Endothelial cell of umbilical vein (primary cell): ENCODE results near the gene ZKSCAN2. TPM values are rescaled to one million over a fixed set of nuclear protein-coding genes. Genes with fewer than 3 reads are reported as not detected.

ENCODE experiments used
- BruUV-seq: library from RNA; stranded (reverse); fragments of 400-500 nt; replicated peaks from 2 replicates; lab custom pipeline; 2021; lab: Mats Ljungman, UMichigan
- CTCF ChIA-PET: fragments of 300-600, 350-600 bp; sonication (Branson Sonifier 250); formaldehyde crosslinking; loops from one replicate; lab custom pipeline; 2021; ENCODE audit warnings: antibody characterized with exemption, inconsistent platforms; lab: Charles Lee
- POLR2A ChIA-PET: fragments of 300-600, 350-600 bp; sonication (Branson Sonifier 250); formaldehyde crosslinking; loops from one replicate; lab custom pipeline; 2021; ENCODE audit warnings: antibody characterized with exemption, inconsistent platforms; lab: Charles Lee
- DNase-seq: peaks from one replicate; pipeline ENCODE4 v3.0.0-alpha.2; 2011; ENCODE audit warnings: low read depth, low spot score
- FAIRE-seq: peaks from 2 replicates; lab custom pipeline; 2011; peaks lifted over from hg19 to GRCh38; lab: Jason Lieb, UNC
- H2AFZ ChIP-seq: 2 replicates; pipeline ENCODE4 v1.6.0; 2012; ENCODE audit warnings: low read depth, low read length, control low read depth, inconsistent platforms
- H3K27ac ChIP-seq: 2 replicates; pipeline ENCODE4 v1.5.1; 2011; ENCODE audit warnings: low read depth, mild to moderate bottlenecking, control low read depth, low read length, moderate library complexity; ENCODE audit not compliant: insufficient read depth
- H3K27me3 ChIP-seq, 2 experiments: 2 replicates each; pipeline versions ENCODE4 v1.6.0 to v1.6.1; 2011; ENCODE audit warnings: low read length in 2 of 2, mixed read lengths in 1 of 2; ENCODE audit not compliant: control insufficient read depth in 2 of 2, insufficient read depth in 2 of 2
- H3K36me3 ChIP-seq, 2 experiments: 2 replicates in 1 of 2; 3 replicates in 1 of 2; pipeline ENCODE4 v1.5.1; 2011; ENCODE audit warnings: low read length in 2 of 2, mild to moderate bottlenecking in 1 of 2, moderate library complexity in 1 of 2; ENCODE audit not compliant: control insufficient read depth in 2 of 2, insufficient read depth in 2 of 2; ENCODE audit errors: extremely low read depth in 1 of 2
- H3K4me1 ChIP-seq: 3 replicates; pipeline ENCODE4 v1.5.1; 2011; ENCODE audit warnings: mild to moderate bottlenecking, low read length; ENCODE audit not compliant: control insufficient read depth, insufficient read depth; ENCODE audit errors: extremely low read depth
- H3K4me2 ChIP-seq: 2 replicates; pipeline ENCODE4 v1.6.1; 2011; ENCODE audit warnings: low read length, control low read depth, mixed read lengths; ENCODE audit not compliant: insufficient read depth
- H3K4me3 ChIP-seq, 3 experiments: fragments of 200-600 bp in 1 of 3; sonication (generic), shearing (Covaris generic) in 1 of 3; replicated peaks in 1 of 3; 2 replicates each; pipeline ENCODE4 v1.5.1; 2011 to 2016; ENCODE audit warnings: control low read depth in 3 of 3, low read length in 3 of 3, mild to moderate bottlenecking in 2 of 3, inconsistent platforms in 1 of 3, low read depth in 1 of 3, moderate library complexity in 1 of 3; ENCODE audit not compliant: insufficient read depth in 1 of 3
- H3K79me2 ChIP-seq: 2 replicates; pipeline ENCODE4 v1.6.0; 2012; ENCODE audit warnings: low read length, inconsistent platforms; ENCODE audit not compliant: control insufficient read depth, insufficient read depth
- H3K9ac ChIP-seq: replicated peaks from 2 replicates; pipeline ENCODE3; 2011; ENCODE audit warnings: low read length, control low read depth; ENCODE audit not compliant: insufficient read depth; ENCODE audit errors: extremely low read depth
- H3K9me1 ChIP-seq: replicated peaks from 3 replicates; pipeline ENCODE4 v1.6.0; 2011; ENCODE audit warnings: mild to moderate bottlenecking, low read length; ENCODE audit not compliant: control insufficient read depth, insufficient read depth; ENCODE audit errors: extremely low read depth
- H3K9me3 ChIP-seq: replicated peaks from 2 replicates; pipeline ENCODE4 v1.5.1; 2012; ENCODE audit warnings: low read length, inconsistent platforms; ENCODE audit not compliant: control insufficient read depth, insufficient read depth
- H4K20me1 ChIP-seq: replicated peaks from 2 replicates; pipeline ENCODE3; 2011; ENCODE audit warnings: mild to moderate bottlenecking, low read length; ENCODE audit not compliant: control insufficient read depth, insufficient read depth; ENCODE audit errors: extremely low read depth
- CTCF ChIP-seq, 2 donors: IDR thresholded peaks; 1 replicate in 1 of 2; 2 replicates in 1 of 2; pipeline ENCODE4 v1.5.1; 2011; ENCODE audit warnings: low read length in 2 of 2, mild to moderate bottlenecking in 2 of 2, moderate library complexity in 2 of 2, control low read depth in 1 of 2, inconsistent platforms in 1 of 2, low read depth in 1 of 2; ENCODE audit not compliant: insufficient read depth in 1 of 2; ENCODE audit errors: extremely low read depth in 1 of 2
- EZH2 ChIP-seq: IDR thresholded peaks from 2 replicates; pipeline ENCODE4 v1.6.1; 2012; ENCODE audit warnings: borderline replicate concordance, low read depth, mild to moderate bottlenecking, moderate library complexity, low read length, inconsistent platforms; ENCODE audit not compliant: severe bottlenecking
- FOS ChIP-seq: IDR thresholded peaks from 2 replicates; pipeline ENCODE4 v1.6.1; 2011; ENCODE audit warnings: mild to moderate bottlenecking, low read length, moderate library complexity, borderline replicate concordance; ENCODE audit not compliant: insufficient read depth
- GATA2 ChIP-seq: IDR thresholded peaks from 2 replicates; pipeline ENCODE4 v1.7.0; 2011; ENCODE audit warnings: low read depth, mild to moderate bottlenecking, moderate library complexity, mixed read lengths, low read length; ENCODE audit not compliant: insufficient read length, insufficient read depth
- JUN ChIP-seq: IDR thresholded peaks from 2 replicates; pipeline ENCODE4 v1.6.1; 2011; ENCODE audit warnings: borderline replicate concordance, low read depth; ENCODE audit not compliant: insufficient read length, insufficient read depth
- MAX ChIP-seq: IDR thresholded peaks from 2 replicates; pipeline ENCODE4 v1.6.1; 2011; ENCODE audit not compliant: insufficient read depth, insufficient read length
- MYC ChIP-seq: IDR thresholded peaks from one replicate; pipeline ENCODE4 v1.6.1; 2011; ENCODE audit warnings: mild to moderate bottlenecking, low read depth, low read length
- POLR2A ChIP-seq: IDR thresholded peaks from 2 replicates; pipeline ENCODE4 v1.6.1; 2012; ENCODE audit warnings: low read depth, mild to moderate bottlenecking, control low read depth, low read length
- POLR2AphosphoS5 ChIP-seq: IDR thresholded peaks from 2 replicates; pipeline ENCODE4 v1.6.1; 2012; ENCODE audit warnings: low read depth, mild to moderate bottlenecking, control low read depth, low read length, moderate library complexity; ENCODE audit not compliant: insufficient read depth
- dilution Hi-C: fragments of 300-500 bp; cut with MboI; formaldehyde crosslinking; loops from one replicate; pipeline ENCODE4 v1.15.0; 2019; ENCODE audit warnings: low sequenced_read_pairs; ENCODE audit not compliant: extremely low pct_ligation_motif_present
- intact Hi-C: fragments of 100-400 bp; cut with micrococcal nuclease; formaldehyde crosslinking; loops from one replicate; pipeline ENCODE4 v1.10.0; 2022
- polyA plus RNA-seq, 4 experiments: library from polyadenylated mRNA; depleted of rRNA in 3 of 4; stranded (reverse) in 3 of 4; unstranded in 1 of 4; fragments of >200 nt; gene quantifications; 2 replicates each; pipeline versions ENCODE4 v1.2.1 to v1.2.3, GENCODE V29; 2011 to 2012; ENCODE audit warnings: missing spikeins in 1 of 4
- total RNA-seq: library from RNA; stranded (reverse); gene quantifications from 2 replicates; pipeline ENCODE4 v1.2.3, GENCODE V29; 2021

The ZKSCAN2 gene
- total and polyA plus RNA-seq, 2 donors (not counting 3 experiments of a cell fraction or from before 2014, with no cell fraction given), result 1.4 to 4.7 TPM

- Histone ChIP-seq H3K79me2 (no peaks in the 10 kb centered on the region), H2AFZ (no peak overlapping the region), H3K36me3 (no peaks in the 10 kb centered on the region), H3K9ac (no peak overlapping the region), H3K9me1 (no peaks in the 10 kb centered on the region), H3K27me3 (no peaks in the 10 kb centered on the region), H3K27ac (no peak overlapping the region), H3K4me1 (no peaks in the 10 kb centered on the region), H4K20me1 (no peaks in the 10 kb centered on the region), H3K9me3 (no peaks in the 10 kb centered on the region), H3K4me3 (no peak overlapping the region), H3K4me2 (no peak overlapping the region)
- TF ChIP-seq POLR2AphosphoS5 (no peak), MAX (no peak), JUN (no peak), POLR2A (no peak), EZH2 (no peak), MYC (no peak), CTCF (IDR thresholded peaks at IDR 0.05; ENCODE audit: extremely low read depth in 1 of 2, insufficient read depth in 1 of 2, low read depth in 1 of 2, low read length in 2 of 2) (no peak), GATA2 (no peak), FOS (no peak)
- BruUV-seq, result no TSS peak
- no peak for DNase-seq
- intact Hi-C loops (no loop called here), dilution Hi-C loops (no loop called here)
- ChIA-PET CTCF (no interaction called here), POLR2A (no interaction called here)
- no peak for FAIRE-seq
These were observed 68.3 kb downstream of the ZKSCAN2 start for GRCh38 chr16:25189305-25189704.
